ENCODE results near the gene MTHFD1. TPM values are rescaled to one million over a fixed set of nuclear protein-coding genes. Genes with fewer than 3 reads are reported as not detected.

The MTHFD1 gene
- total and polyA plus RNA-seq, 2 donors (not counting 3 experiments of a cell fraction or from before 2014, with no cell fraction given) = 26.3 to 114 TPM

- intact Hi-C loops (cut with micrococcal nuclease) = loop anchor here (10.0 kb wide), 1 partner anchor 857 kb away; the partner anchor contains the start of gene WDR89
- BruUV-seq (replicated peaks) = no TSS peak
Measured at GRCh38 chr14:64501411-64502171, 113.4 kb downstream of the MTHFD1 start.

More at GRCh38 chr14:64501411-64502171, 113.4 kb downstream of the MTHFD1 start:
- Histone ChIP-seq H3K4me1 (ENCODE audit: control insufficient read depth, extremely low read depth, insufficient read depth, low read length) (peaks cover 28% of the 10 kb centered on the region), H3K27me3 (ENCODE audit: control insufficient read depth in 2 of 2, insufficient read depth in 2 of 2, low read length in 2 of 2) (no peaks in the 10 kb centered on the region), H3K9ac (replicated peaks; ENCODE audit: extremely low read depth, insufficient read depth, low read length) (peak overlapping the region; percentile 5), H3K4me2 (ENCODE audit: insufficient read depth, low read length) (peak overlapping the region; percentile 92), H4K20me1 (replicated peaks; ENCODE audit: control insufficient read depth, extremely low read depth, insufficient read depth, low read length) (peaks cover 3% of the 10 kb centered on the region), H3K79me2 (ENCODE audit: control insufficient read depth, insufficient read depth, low read length) (peaks cover 25% of the 10 kb centered on the region), H3K9me1 (replicated peaks; ENCODE audit: control insufficient read depth, extremely low read depth, insufficient read depth, low read length) (no peaks in the 10 kb centered on the region), H3K36me3 (ENCODE audit: control insufficient read depth in 2 of 2, extremely low read depth in 1 of 2, insufficient read depth in 2 of 2, low read length in 2 of 2) (no peaks in the 10 kb centered on the region), H3K9me3 (replicated peaks; ENCODE audit: control insufficient read depth, insufficient read depth, low read length) (no peaks in the 10 kb centered on the region), H2AFZ (ENCODE audit: low read depth, low read length) (peak overlapping the region; percentile 47), H3K27ac (ENCODE audit: insufficient read depth, low read depth, low read length) (peak overlapping the region; percentile 22), H3K4me3 (replicated peaks in 1 of 3; ENCODE audit: insufficient read depth in 1 of 3, low read depth in 1 of 3, low read length in 3 of 3) (no peak overlapping the region)
- ChIA-PET POLR2A (no interaction called here), CTCF (interaction anchor here (1.0 to 1.9 kb wide), 3 partner anchors 10 to 72 kb away, joined by 3 to 8 read pairs (median 4); no protein-coding TSS in a partner anchor)
- no peak for TF ChIP-seq MYC (IDR thresholded peaks at IDR 0.05; ENCODE audit: low read depth, low read length)
- no peak for TF ChIP-seq JUN (IDR thresholded peaks at IDR 0.05; ENCODE audit: borderline replicate concordance, insufficient read depth, insufficient read length, low read depth)
- no peak for TF ChIP-seq CTCF (IDR thresholded peaks at IDR 0.05; ENCODE audit: extremely low read depth in 1 of 2, insufficient read depth in 1 of 2, low read depth in 1 of 2, low read length in 2 of 2)
- TF ChIP-seq GATA2 (IDR thresholded peaks at IDR 0.05; ENCODE audit: insufficient read depth, insufficient read length, low read depth, low read length) = no peak
- no peak for TF ChIP-seq EZH2 (IDR thresholded peaks at IDR 0.05; ENCODE audit: borderline replicate concordance, low read depth, low read length, severe bottlenecking)
- FAIRE-seq (peak; percentile 18), DNase-seq (ENCODE audit: low read depth, low spot score) (peak; percentile 46)
- dilution Hi-C loops (cut with MboI; ENCODE audit: extremely low pct_ligation_motif_present, low sequenced_read_pairs) = no loop called here

All from endothelial cell of umbilical vein (primary cell).